Neural crest cell (in vitro differentiated cells): ENCODE data around the gene TMEM259. TPM values are rescaled to one million over a fixed set of nuclear protein-coding genes. Genes with fewer than 3 reads are reported as not detected.

Source experiments
- DNase-seq: peaks from one replicate; pipeline ENCODE4 v3.0.0; 2021; ENCODE audit warnings: low read depth, mixed read lengths, low spot score
- H3K27ac Mint-ChIP-seq: one replicate; pipeline ENCODE4 v1.8.0; 2021; ENCODE audit warnings: mild to moderate bottlenecking, mixed read lengths; ENCODE audit not compliant: unreplicated experiment
- H3K27me3 Mint-ChIP-seq: 2 replicates; pipeline ENCODE4 v1.8.0; 2021; ENCODE audit warnings: low read depth, mild to moderate bottlenecking, mixed read lengths
- H3K36me3 Mint-ChIP-seq: 2 replicates; pipeline ENCODE4 v1.8.0; 2021; ENCODE audit warnings: low read depth, mild to moderate bottlenecking, mixed read lengths
- H3K4me1 Mint-ChIP-seq: 2 replicates; pipeline ENCODE4 v1.8.0; 2021; ENCODE audit warnings: mixed read lengths
- H3K4me3 Mint-ChIP-seq: one replicate; pipeline ENCODE4 v1.8.0; 2021; ENCODE audit warnings: mild to moderate bottlenecking, mixed read lengths
- H3K9me3 Mint-ChIP-seq: 2 replicates; pipeline ENCODE4 v1.8.0; 2021; ENCODE audit warnings: mixed read lengths
- total RNA-seq: library from RNA; stranded (reverse); gene quantifications from 2 replicates; pipeline ENCODE4 v1.2.1, GENCODE V29; 2021
- TF ChIP-seq, protein P1 (sequence below): fragments of 200-600 bp; sonication (generic); conservative IDR thresholded peaks from 2 replicates; pipeline ENCODE4 v1.5.0; 2021; ENCODE audit warnings: antibody characterized with exemption, mild to moderate bottlenecking

TMEM259 gene
- total RNA-seq, 1 donor from 2014 or later, result 170 TPM

GRCh38 chr19:1019980-1020867 lies 699 bp downstream of the TMEM259 start:
- peaks cover 31% of the 10 kb centered on the region for H3K4me1 Mint-ChIP-seq
- H3K36me3 Mint-ChIP-seq, result no peaks in the 10 kb centered on the region
- TF ChIP-seq, protein P1, sequence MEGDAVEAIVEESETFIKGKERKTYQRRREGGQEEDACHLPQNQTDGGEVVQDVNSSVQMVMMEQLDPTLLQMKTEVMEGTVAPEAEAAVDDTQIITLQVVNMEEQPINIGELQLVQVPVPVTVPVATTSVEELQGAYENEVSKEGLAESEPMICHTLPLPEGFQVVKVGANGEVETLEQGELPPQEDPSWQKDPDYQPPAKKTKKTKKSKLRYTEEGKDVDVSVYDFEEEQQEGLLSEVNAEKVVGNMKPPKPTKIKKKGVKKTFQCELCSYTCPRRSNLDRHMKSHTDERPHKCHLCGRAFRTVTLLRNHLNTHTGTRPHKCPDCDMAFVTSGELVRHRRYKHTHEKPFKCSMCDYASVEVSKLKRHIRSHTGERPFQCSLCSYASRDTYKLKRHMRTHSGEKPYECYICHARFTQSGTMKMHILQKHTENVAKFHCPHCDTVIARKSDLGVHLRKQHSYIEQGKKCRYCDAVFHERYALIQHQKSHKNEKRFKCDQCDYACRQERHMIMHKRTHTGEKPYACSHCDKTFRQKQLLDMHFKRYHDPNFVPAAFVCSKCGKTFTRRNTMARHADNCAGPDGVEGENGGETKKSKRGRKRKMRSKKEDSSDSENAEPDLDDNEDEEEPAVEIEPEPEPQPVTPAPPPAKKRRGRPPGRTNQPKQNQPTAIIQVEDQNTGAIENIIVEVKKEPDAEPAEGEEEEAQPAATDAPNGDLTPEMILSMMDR, result no peak
- no peaks in the 10 kb centered on the region for H3K9me3 Mint-ChIP-seq
- peaks cover 6% of the 10 kb centered on the region for H3K27me3 Mint-ChIP-seq
- H3K27ac Mint-ChIP-seq, result peak overlapping the region; percentile 67
- H3K4me3 Mint-ChIP-seq, result peak overlapping the region; percentile 94
- DNase-seq, result no peak

DNA sequence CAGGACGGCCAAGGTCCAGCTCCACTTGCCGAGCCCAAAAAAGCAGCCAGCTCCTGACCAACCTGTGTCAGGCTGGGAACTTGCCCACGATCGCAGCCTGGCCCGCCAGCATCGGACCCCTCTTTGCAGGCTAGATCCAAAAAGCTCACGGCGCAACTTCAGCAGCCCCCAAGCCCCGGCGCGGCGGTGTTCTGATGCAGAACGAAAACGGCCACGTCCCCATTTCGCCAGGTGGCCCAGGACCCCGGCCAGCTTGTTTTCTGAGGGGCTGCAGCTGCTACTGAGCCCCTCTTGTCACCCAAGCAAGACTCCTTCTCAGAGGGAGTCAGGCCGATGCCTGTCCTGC lies 1.3 kb downstream of the TMEM259 start:
- peak overlapping the region; percentile 94 for H3K4me3 Mint-ChIP-seq

DNA sequence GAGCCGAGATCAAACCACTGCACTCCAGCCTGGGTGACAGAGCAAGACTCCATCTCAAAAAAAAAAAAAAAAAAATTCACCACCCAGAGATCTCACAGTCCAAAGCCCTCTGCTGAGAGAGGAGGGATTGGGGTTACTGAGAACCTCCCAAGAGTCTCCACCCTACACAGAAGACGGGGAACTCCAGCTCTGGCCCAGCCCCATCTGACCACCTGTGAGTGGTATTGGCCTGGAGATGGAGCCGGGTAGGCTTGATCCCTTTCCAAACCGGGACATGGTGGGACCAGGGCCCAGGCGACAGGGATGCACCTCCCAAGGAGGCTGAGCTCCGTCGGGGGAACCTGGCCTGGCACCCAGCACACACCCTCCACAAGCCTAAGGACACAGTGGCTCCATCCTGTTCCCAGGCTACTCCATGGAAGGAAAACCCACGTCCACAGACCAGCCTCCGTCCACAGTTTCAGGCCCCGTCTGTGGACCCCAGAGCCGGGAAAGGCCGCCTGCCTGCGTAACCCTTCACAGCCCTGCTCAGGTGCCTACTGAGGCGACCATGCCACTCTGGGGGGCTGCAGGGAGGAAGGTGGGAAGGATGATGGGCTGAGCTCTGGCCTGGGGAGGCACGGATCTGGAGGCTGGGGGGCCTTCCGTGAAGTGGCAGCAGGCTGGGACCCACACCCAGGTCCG lies 1.8 kb downstream of the TMEM259 start:
- Mint-ChIP-seq H3K36me3 (no peaks in the 10 kb centered on the region), H3K27me3 (peaks cover 6% of the 10 kb centered on the region), H3K4me3 (peak overlapping the region; percentile 94), H3K27ac (no peak overlapping the region), H3K9me3 (no peaks in the 10 kb centered on the region), H3K4me1 (peaks cover 31% of the 10 kb centered on the region)
- no peak for DNase-seq
- TF ChIP-seq, protein P1, result no peak

More for the DNA sequence above, 1.3 kb downstream of the TMEM259 start:
- no peaks in the 10 kb centered on the region for H3K36me3 Mint-ChIP-seq
- H3K9me3 Mint-ChIP-seq, result no peaks in the 10 kb centered on the region
- peaks cover 6% of the 10 kb centered on the region for H3K27me3 Mint-ChIP-seq
- peaks cover 31% of the 10 kb centered on the region for H3K4me1 Mint-ChIP-seq
- H3K27ac Mint-ChIP-seq, result peak overlapping the region; percentile 67
- no peak for DNase-seq
- TF ChIP-seq, protein P1, result no peak

DNA sequence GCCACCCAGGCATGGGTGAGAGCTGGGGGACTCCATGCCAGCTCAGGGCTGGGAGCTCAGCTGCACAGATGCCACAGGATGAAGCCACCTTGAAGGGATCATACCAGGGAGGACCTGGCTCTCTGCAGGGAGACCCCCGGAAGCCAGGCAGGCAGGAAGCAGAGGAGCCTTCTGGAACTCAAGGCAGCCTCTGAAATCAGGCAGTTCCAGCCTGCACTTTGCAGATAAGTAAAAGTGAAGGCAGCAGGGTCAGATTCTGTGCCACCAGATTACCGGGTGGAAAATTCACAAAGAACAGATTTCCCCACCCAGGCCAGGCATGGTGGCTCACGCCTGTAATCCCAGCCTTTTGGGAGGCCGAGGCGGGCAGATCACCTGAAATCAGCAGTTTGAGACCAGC lies 2.5 kb downstream of the TMEM259 start:
- Mint-ChIP-seq H3K4me3 (peak overlapping the region; percentile 94), H3K9me3 (no peaks in the 10 kb centered on the region), H3K4me1 (peaks cover 31% of the 10 kb centered on the region), H3K27ac (no peak overlapping the region), H3K27me3 (peaks cover 6% of the 10 kb centered on the region), H3K36me3 (no peaks in the 10 kb centered on the region)
- DNase-seq, result no peak
- TF ChIP-seq, protein P1, result no peak

DNA sequence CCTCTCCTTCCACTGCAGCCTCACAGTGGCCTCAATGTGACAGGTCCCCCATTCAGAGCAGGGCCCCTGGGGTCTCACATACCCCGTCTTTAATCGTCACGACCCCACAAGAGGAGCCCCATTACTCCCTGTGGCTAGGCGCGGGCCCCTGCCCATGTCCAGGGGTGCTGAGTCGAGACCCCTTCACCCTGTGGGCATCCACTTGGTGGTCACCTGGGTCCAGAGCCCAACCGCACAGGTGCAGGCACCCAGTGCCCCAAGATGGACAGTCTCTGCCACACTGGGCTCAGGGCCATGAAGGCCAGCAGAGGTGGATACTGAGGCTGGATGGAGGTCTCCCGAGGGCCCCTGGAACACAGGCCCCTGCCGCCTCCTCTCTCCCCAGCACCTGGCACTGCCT lies 3.0 kb downstream of the TMEM259 start:
- Mint-ChIP-seq H3K36me3 (no peaks in the 10 kb centered on the region), H3K27me3 (peaks cover 6% of the 10 kb centered on the region), H3K4me3 (no peak overlapping the region), H3K9me3 (no peaks in the 10 kb centered on the region), H3K4me1 (peaks cover 31% of the 10 kb centered on the region), H3K27ac (no peak overlapping the region)
- TF ChIP-seq, protein P1, result no peak
- DNase-seq, result no peak
